Mucosa of descending colon (tissue), 3 donors: Measurements from ENCODE around the gene SAXO1. TPM values are rescaled to one million over a fixed set of nuclear protein-coding genes. Genes with fewer than 3 reads are reported as not detected.
"Not testable (repeated sequence)": the region's sequence is repeated elsewhere in the genome, so short reads cannot be mapped to it uniquely, and the experiment has no call there.

ENCODE experiments used
- ATAC-seq: fragments of 200-7000 bp; cut with Tn5 transposase; one replicate; pipeline ENCODE4 v1.9.1; 2020; ENCODE audit warnings: mild to moderate bottlenecking, moderate library complexity
- DNase-seq, 3 donors: peaks; one replicate each; pipeline ENCODE4 v3.0.0-alpha.2; 2020
- H3K36me3 ChIP-seq: fragments of 200-600 bp; one replicate; pipeline ENCODE4 v1.8.0; 2021; ENCODE audit warnings: low read depth, mild to moderate bottlenecking
- H3K4me1 ChIP-seq: fragments of 200-600 bp; one replicate; pipeline ENCODE4 v1.8.0; 2021; ENCODE audit warnings: low read depth, mild to moderate bottlenecking
- H3K4me3 ChIP-seq: fragments of 200-600 bp; one replicate; pipeline ENCODE4 v1.8.0; 2021; ENCODE audit warnings: mild to moderate bottlenecking
- H3K9me3 ChIP-seq: fragments of 200-600 bp; one replicate; pipeline ENCODE4 v1.8.0; 2021; ENCODE audit warnings: mild to moderate bottlenecking
- intact Hi-C, 2 donors: fragments of 100-400 bp; cut with DNase I in 1 of 2; cut with micrococcal nuclease in 1 of 2; formaldehyde crosslinking; loops; one replicate each; pipeline versions ENCODE4 v1.11.0 to v1.11.1; 2022; cut with DNase I, micrococcal nuclease
- total RNA-seq, 3 donors: library from RNA; stranded (reverse); fragmentation: NEBNext Ultra II Directional in 2 of 3; extraction: Animal tissue kit (Norgen Biotek cat#: 25700) in 2 of 3; gene quantifications; one replicate each; pipeline versions ENCODE4 v1.2.1 to v1.2.4, GENCODE V29; 2021 to 2023
- TF ChIP-seq, protein P1 (sequence below): fragments of 200-600 bp; IDR thresholded peaks from one replicate; pipeline ENCODE4 v1.8.0; 2022; ENCODE audit warnings: antibody characterized with exemption, mild to moderate bottlenecking
- donor health status: DM: no; HTN: no; CAD: no; lungs with moderate emphysema.
- donor health status: DM: no; HTN: no; CAD: no.
- donor health status: DM: no; HTN: yes; CAD: no.

Gene SAXO1
- total RNA-seq, 3 donors from 2014 or later, result 0.06 to 0.29 (median 0.24) TPM

GRCh38 chr9:18997151-18997550 is 35.9 kb downstream of the SAXO1 start:
- TF ChIP-seq, protein P1, sequence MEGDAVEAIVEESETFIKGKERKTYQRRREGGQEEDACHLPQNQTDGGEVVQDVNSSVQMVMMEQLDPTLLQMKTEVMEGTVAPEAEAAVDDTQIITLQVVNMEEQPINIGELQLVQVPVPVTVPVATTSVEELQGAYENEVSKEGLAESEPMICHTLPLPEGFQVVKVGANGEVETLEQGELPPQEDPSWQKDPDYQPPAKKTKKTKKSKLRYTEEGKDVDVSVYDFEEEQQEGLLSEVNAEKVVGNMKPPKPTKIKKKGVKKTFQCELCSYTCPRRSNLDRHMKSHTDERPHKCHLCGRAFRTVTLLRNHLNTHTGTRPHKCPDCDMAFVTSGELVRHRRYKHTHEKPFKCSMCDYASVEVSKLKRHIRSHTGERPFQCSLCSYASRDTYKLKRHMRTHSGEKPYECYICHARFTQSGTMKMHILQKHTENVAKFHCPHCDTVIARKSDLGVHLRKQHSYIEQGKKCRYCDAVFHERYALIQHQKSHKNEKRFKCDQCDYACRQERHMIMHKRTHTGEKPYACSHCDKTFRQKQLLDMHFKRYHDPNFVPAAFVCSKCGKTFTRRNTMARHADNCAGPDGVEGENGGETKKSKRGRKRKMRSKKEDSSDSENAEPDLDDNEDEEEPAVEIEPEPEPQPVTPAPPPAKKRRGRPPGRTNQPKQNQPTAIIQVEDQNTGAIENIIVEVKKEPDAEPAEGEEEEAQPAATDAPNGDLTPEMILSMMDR, result no peak
- H3K4me1 ChIP-seq, result no peaks in the 10 kb centered on the region
- DNase-seq (no peak), ATAC-seq (no peak)
- no peak overlapping the region for H3K4me3 ChIP-seq
- H3K9me3 ChIP-seq, result no peaks in the 10 kb centered on the region
- no peaks in the 10 kb centered on the region for H3K36me3 ChIP-seq
- intact Hi-C loops, result no loop called here

GRCh38 chr9:18996211-18996610 is 36.8 kb downstream of the SAXO1 start:
- Histone ChIP-seq H3K36me3 (no peaks in the 10 kb centered on the region), H3K9me3 (no peaks in the 10 kb centered on the region), H3K4me3 (no peak overlapping the region), H3K4me1 (no peaks in the 10 kb centered on the region)
- DNase-seq (no peak), ATAC-seq (peak; percentile 95)
- intact Hi-C loops, result no loop called here
- TF ChIP-seq, protein P1, result no peak

DNA sequence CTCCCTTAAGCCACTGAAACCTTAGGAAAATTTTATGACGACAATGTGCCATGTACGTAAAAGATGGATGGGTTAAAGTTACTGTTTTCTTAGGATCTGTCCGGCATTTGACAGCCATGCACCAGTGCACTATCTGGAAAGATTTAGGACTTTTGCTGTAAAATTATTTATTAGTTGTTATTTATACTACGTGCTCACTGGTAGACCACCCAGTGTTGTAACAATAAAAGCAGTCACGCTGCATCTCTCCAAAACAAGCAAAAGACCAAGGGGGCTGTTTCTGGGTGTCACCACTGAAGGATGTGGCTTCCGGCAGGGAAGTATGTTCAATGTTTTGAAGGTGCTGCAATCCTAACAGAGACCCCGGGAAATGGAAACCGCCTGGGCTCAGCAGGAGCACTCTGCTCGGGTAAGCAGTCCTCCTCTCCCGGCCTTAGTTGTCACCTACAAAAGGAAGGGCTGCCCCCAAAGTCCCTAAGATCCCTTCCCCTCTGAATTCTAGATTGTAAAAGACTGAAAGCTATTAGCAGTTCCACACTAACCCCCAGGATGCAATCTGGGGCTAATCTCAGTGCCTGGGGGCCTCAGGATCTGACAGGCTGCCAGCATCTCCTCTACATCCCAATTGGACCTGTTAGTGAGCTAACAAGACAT is 38.6 kb downstream of the SAXO1 start:
- intact Hi-C loops, result no loop called here
- Histone ChIP-seq H3K4me3 (no peak overlapping the region), H3K36me3 (no peaks in the 10 kb centered on the region), H3K4me1 (no peaks in the 10 kb centered on the region), H3K9me3 (no peaks in the 10 kb centered on the region)
- ATAC-seq (no peak), DNase-seq (no peak)
- TF ChIP-seq, protein P1, result no peak

GRCh38 chr9:18991197-18991596 is 41.8 kb downstream of the SAXO1 start:
- H3K9me3 ChIP-seq, DNase-seq, ATAC-seq, intact Hi-C loops, H3K4me3 ChIP-seq, H3K4me1 ChIP-seq, H3K36me3 ChIP-seq: not testable (repeated sequence)

DNA sequence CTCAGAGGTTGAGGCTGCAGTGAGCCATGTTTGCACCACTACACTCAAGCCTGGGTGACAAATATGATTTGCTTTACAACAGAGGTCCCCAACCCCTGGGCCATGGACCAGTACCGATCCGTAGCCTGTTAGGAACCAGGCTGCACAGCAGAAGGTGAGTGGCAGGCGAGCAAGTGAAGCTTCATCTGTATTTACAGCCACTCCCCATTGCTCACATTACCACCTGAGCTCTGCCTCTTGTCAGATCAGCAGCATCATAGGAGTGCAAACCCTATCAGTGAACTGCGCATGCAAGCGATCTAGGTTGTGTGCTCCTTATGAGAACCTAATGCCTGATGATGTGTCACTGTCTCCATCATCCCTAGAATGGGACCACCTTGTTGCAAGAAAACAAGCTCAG is 42.5 kb downstream of the SAXO1 start:
- Histone ChIP-seq H3K4me1 (no peaks in the 10 kb centered on the region), H3K9me3 (no peaks in the 10 kb centered on the region), H3K4me3 (no peak overlapping the region), H3K36me3 (no peaks in the 10 kb centered on the region)
- ATAC-seq, result no peak
- DNase-seq, result no peak
- intact Hi-C loops, result no loop called here
- TF ChIP-seq, protein P1, result no peak

GRCh38 chr9:18989865-18990264 is 43.1 kb downstream of the SAXO1 start:
- H3K9me3 ChIP-seq, result no peaks in the 10 kb centered on the region
- H3K4me1 ChIP-seq, result no peaks in the 10 kb centered on the region
- intact Hi-C loops, result no loop called here
- H3K36me3 ChIP-seq, result no peaks in the 10 kb centered on the region
- no peak overlapping the region for H3K4me3 ChIP-seq
- DNase-seq (peak in 1 of 3 donors; percentile 33), ATAC-seq (peak; percentile 79)
- TF ChIP-seq, protein P1, result no peak
